Mucosa of stomach (tissue), 1 donor: ENCODE data around the gene HBM.
"Not testable (repeated sequence)": the region's sequence is repeated elsewhere in the genome, so short reads cannot be mapped to it uniquely, and the experiment has no call there.

Source experiments
- H3K27me3 ChIP-seq: one replicate; pipeline ENCODE4 v1.7.0; 2013; ENCODE audit warnings: mild to moderate bottlenecking, low read length; ENCODE audit not compliant: control insufficient read depth, insufficient read depth
- H3K36me3 ChIP-seq: one replicate; pipeline ENCODE4 v1.7.0; 2013; ENCODE audit warnings: low read length; ENCODE audit not compliant: control insufficient read depth, insufficient read depth
- H3K4me1 ChIP-seq: one replicate; pipeline ENCODE4 v1.7.0; 2013; ENCODE audit warnings: mild to moderate bottlenecking, low read length; ENCODE audit not compliant: control insufficient read depth, insufficient read depth
- H3K4me3 ChIP-seq: one replicate; pipeline ENCODE4 v1.7.0; 2013; ENCODE audit warnings: low read length
- H3K9ac ChIP-seq: one replicate; pipeline ENCODE4 v1.7.0; 2013; ENCODE audit warnings: mild to moderate bottlenecking, low read length, moderate library complexity
- H3K9me3 ChIP-seq: one replicate; pipeline ENCODE4 v1.7.0; 2013; ENCODE audit warnings: mild to moderate bottlenecking, low read length, moderate library complexity; ENCODE audit not compliant: control insufficient read depth
- donor health status: Pancreatic carcinoma.

Gene HBM

DNA sequence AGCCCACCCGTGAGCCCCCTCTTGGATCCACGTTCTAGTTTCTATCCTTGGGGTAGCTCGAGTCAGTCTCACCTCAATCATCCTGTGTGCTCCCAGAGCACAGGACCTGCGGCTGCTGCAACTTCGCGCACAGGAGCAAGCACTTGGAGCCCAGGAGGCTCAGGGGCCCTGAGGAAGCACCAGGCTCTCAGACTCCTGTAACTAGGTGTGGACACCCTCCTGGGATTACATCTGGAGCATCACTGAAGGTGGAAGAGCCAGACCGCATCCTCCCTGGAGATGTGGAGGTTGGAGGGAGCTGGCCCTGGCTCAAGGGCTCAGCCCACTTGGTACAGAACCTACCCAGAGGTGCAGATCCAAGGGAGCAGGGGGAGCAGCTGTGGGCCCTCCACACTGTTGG lies 17.2 kb downstream of the HBM start:
- Histone ChIP-seq H3K9ac (no peak overlapping the region), H3K9me3 (no peaks in the 10 kb centered on the region), H3K27me3 (peaks cover 33% of the 10 kb centered on the region), H3K36me3 (no peaks in the 10 kb centered on the region), H3K4me3 (no peak overlapping the region), H3K4me1 (peaks cover 19% of the 10 kb centered on the region)

DNA sequence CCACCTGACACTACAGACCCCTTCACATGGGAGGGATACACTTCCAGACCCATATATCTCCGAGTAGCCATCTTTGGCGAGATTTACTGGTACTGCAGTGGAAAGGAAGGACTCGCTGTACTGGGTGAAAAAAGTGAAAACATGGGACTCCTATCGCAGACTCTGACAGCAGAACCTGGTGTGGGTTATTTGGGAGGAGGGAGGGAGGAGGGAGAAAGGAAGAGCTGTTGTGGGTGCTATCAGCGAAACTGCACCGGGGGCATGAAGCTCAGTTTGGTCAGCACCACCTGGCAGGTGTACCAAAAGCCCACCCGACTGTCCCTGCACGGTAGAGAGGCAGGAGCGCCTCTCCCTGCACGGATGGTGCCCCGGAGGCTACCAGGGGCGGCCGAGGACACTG lies 19.4 kb downstream of the HBM start:
- H3K4me1 ChIP-seq: peaks cover 14% of the 10 kb centered on the region
- H3K4me3 ChIP-seq: no peak overlapping the region
- H3K9ac ChIP-seq: no peak overlapping the region
- no peaks in the 10 kb centered on the region for H3K9me3 ChIP-seq
- no peaks in the 10 kb centered on the region for H3K36me3 ChIP-seq
- peaks cover 14% of the 10 kb centered on the region for H3K27me3 ChIP-seq

DNA sequence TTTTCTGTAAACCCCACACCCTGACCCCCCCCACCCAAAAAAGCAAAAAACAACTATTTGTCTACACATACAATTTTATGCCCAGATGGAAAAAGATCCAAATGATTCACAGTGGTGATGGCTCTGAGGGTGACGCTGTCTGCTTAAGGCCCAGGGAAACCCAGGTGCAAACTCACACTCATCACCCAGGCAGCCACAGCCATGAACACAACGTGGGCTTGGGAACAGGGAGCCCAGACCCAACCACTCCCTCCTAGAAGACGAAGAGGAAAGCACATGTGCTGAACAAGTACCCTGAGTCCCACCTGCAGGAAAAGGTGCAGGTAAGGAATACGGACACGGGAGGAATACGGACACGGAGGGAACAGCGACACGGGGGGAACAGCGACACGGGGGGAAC lies 19.9 kb downstream of the HBM start:
- Histone ChIP-seq H3K4me1 (peaks cover 11% of the 10 kb centered on the region), H3K36me3 (no peaks in the 10 kb centered on the region), H3K4me3 (no peak overlapping the region), H3K9me3 (no peaks in the 10 kb centered on the region), H3K9ac (no peak overlapping the region), H3K27me3 (peaks cover 9% of the 10 kb centered on the region)

- H3K27me3 ChIP-seq: no peaks in the 10 kb centered on the region
- H3K4me1 ChIP-seq: no peaks in the 10 kb centered on the region
- no peak overlapping the region for H3K9ac ChIP-seq
- H3K4me3 ChIP-seq: no peak overlapping the region
- no peaks in the 10 kb centered on the region for H3K9me3 ChIP-seq
- no peaks in the 10 kb centered on the region for H3K36me3 ChIP-seq
These were observed 21.6 kb downstream of the HBM start for GRCh38 chr16:187330-187729.

DNA sequence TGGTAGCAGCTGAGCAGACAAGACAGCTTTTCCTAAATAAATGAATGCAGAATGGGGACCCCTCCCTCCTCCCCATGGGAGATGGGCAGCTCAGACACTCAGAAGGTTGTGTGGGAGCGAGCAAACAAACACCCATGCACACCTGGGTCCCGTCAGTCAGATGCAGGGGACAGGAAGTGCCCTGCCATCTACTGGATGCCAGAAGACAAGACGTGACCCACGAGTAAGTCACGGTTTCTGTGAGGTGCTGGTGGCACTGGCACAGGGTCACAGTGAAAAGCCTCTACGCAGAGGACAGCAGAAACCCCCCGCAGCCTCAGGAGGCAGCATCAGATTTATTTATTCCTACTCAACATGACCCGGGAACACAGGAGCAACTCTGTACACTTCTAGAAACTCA lies 22.9 kb downstream of the HBM start:
- H3K9me3 ChIP-seq: no peaks in the 10 kb centered on the region
- no peak overlapping the region for H3K9ac ChIP-seq
- H3K27me3 ChIP-seq: no peaks in the 10 kb centered on the region
- H3K36me3 ChIP-seq: no peaks in the 10 kb centered on the region
- no peaks in the 10 kb centered on the region for H3K4me1 ChIP-seq
- no peak overlapping the region for H3K4me3 ChIP-seq

- H3K4me3 ChIP-seq: no peak overlapping the region
- no peak overlapping the region for H3K9ac ChIP-seq
- no peaks in the 10 kb centered on the region for H3K4me1 ChIP-seq
- no peaks in the 10 kb centered on the region for H3K9me3 ChIP-seq
- H3K36me3 ChIP-seq: peaks cover 1% of the 10 kb centered on the region
- no peaks in the 10 kb centered on the region for H3K27me3 ChIP-seq
These were observed 23.9 kb downstream of the HBM start for GRCh38 chr16:189604-190186.

GRCh38 chr16:191831-192230 lies 26.1 kb downstream of the HBM start:
- Histone ChIP-seq H3K9me3 (no peaks in the 10 kb centered on the region), H3K4me3 (no peak overlapping the region), H3K9ac (no peak overlapping the region), H3K4me1 (no peaks in the 10 kb centered on the region), H3K36me3 (peaks cover 9% of the 10 kb centered on the region), H3K27me3 (no peaks in the 10 kb centered on the region)

GRCh38 chr16:192686-193085 lies 26.9 kb downstream of the HBM start:
- Histone ChIP-seq H3K27me3 (no peaks in the 10 kb centered on the region), H3K9me3 (no peaks in the 10 kb centered on the region), H3K4me1 (no peaks in the 10 kb centered on the region), H3K4me3 (no peak overlapping the region), H3K36me3 (peaks cover 9% of the 10 kb centered on the region), H3K9ac (no peak overlapping the region)

DNA sequence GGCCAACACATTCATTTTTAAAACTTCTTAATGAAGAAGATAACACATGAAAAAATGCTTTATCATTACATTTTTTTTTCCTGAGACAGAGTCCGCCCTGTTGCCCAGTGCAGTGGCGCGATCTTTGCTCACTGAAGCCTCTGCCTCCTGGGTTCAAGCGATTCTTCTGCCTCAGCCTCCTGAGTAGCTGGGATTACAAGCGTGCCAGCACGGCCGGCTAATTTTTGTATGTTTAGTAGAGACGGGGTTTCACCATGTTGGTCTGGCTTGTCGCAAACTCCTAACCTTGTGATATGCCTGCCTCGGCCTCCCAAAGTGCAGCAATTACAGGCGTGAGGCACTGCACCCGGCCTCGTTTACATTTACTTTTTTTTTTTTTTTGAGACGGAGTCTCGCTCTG lies 27.7 kb downstream of the HBM start:
- Histone ChIP-seq H3K4me3 (no peak overlapping the region), H3K4me1 (no peaks in the 10 kb centered on the region), H3K36me3 (peaks cover 9% of the 10 kb centered on the region), H3K9me3 (no peaks in the 10 kb centered on the region), H3K27me3 (no peaks in the 10 kb centered on the region), H3K9ac (no peak overlapping the region)

- Histone ChIP-seq H3K4me3 (no peak overlapping the region), H3K27me3 (no peaks in the 10 kb centered on the region), H3K4me1 (no peaks in the 10 kb centered on the region), H3K36me3 (peaks cover 9% of the 10 kb centered on the region), H3K9me3 (no peaks in the 10 kb centered on the region), H3K9ac (no peak overlapping the region)
These were observed 28.7 kb downstream of the HBM start for GRCh38 chr16:194516-194915.

DNA sequence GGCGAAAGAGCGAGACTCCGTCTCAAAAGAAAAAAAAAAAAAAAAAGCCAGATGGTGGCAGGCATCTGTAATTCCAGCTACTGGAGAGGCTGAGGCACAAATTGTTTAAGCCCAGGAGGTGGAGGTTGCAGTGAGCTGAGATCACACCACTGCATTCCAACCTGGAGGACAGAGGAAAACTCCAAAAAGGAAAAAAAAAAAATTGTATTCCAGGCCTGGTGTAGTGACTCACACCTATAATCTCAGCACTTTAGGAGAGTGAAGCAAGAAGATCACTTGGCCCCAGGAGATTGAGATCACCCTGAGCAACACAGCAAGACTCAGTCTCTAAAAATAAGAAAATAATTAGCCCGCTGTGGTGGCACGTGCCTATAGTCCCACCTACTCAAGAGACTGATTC lies 34.6 kb downstream of the HBM start:
- H3K27me3 ChIP-seq: no peaks in the 10 kb centered on the region
- H3K36me3 ChIP-seq: peaks cover under 1% of the 10 kb centered on the region
- H3K4me1 ChIP-seq: no peaks in the 10 kb centered on the region
- no peak overlapping the region for H3K4me3 ChIP-seq
- no peak overlapping the region for H3K9ac ChIP-seq
- H3K9me3 ChIP-seq: no peaks in the 10 kb centered on the region

GRCh38 chr16:203246-203645 lies 37.5 kb downstream of the HBM start:
- Histone ChIP-seq H3K36me3 (peaks cover 6% of the 10 kb centered on the region), H3K4me1 (no peaks in the 10 kb centered on the region), H3K4me3 (no peak overlapping the region), H3K27me3 (no peaks in the 10 kb centered on the region), H3K9ac (no peak overlapping the region), H3K9me3 (no peaks in the 10 kb centered on the region)

GRCh38 chr16:204046-204445 lies 38.3 kb downstream of the HBM start:
- H3K36me3 ChIP-seq, H3K9ac ChIP-seq, H3K4me3 ChIP-seq, H3K4me1 ChIP-seq, H3K9me3 ChIP-seq, H3K27me3 ChIP-seq: not testable (repeated sequence)
